Measurements from ENCODE around the gene AKR7A3. TPM values are rescaled to one million over a fixed set of nuclear protein-coding genes. Genes with fewer than 3 reads are reported as not detected.

AKR7A3 gene
- total RNA-seq, 1 experiment from 2014 or later, result 1.9 TPM

- ChIA-PET CTCF (interaction anchor here (0.7 kb wide), 1 partner anchor 47 kb away, joined by 6 read pairs; no protein-coding TSS in a partner anchor), POLR2A (ENCODE audit: low non-redundant PET) (no interaction called here)
- Histone ChIP-seq H3K4me3 (ENCODE audit: low read depth, low read length, poor library complexity, severe bottlenecking) (no peak overlapping the region), H3K4me1 (ENCODE audit: insufficient read depth, low read length, poor library complexity, severe bottlenecking) (peaks cover 18% of the 10 kb centered on the region), H3K27me3 (replicated peaks; ENCODE audit: insufficient read depth, low read depth, low read length, poor library complexity) (no peaks in the 10 kb centered on the region), H3K27ac (ENCODE audit: low read depth, low read length, poor library complexity, severe bottlenecking) (no peak overlapping the region), H3K36me3 (ENCODE audit: insufficient read depth, low read length, poor library complexity, severe bottlenecking) (peaks cover 60% of the 10 kb centered on the region), H3K9me3 (ENCODE audit: low read depth, low read length, poor library complexity, severe bottlenecking) (no peaks in the 10 kb centered on the region)
- no TSS peak for BruUV-seq (replicated peaks)
- intact Hi-C loops (cut with micrococcal nuclease; ENCODE audit: unreplicated experiment), result no loop called here
- TF ChIP-seq EZH2 (IDR thresholded peaks at IDR 0.05; ENCODE audit: borderline replicate concordance, low read depth, low read length, poor library complexity, severe bottlenecking) (no peak), CTCF (conservative IDR thresholded peaks at IDR 0.05; ENCODE audit: low read depth, low read length) (no peak)
- no peak for DNase-seq (ENCODE audit: low spot score)
Observed at GRCh38 chr1:19255288-19255687, 33.3 kb downstream of the AKR7A3 start.

- Histone ChIP-seq H3K9me3 (ENCODE audit: low read depth, low read length, poor library complexity, severe bottlenecking) (no peaks in the 10 kb centered on the region), H3K4me3 (ENCODE audit: low read depth, low read length, poor library complexity, severe bottlenecking) (no peak overlapping the region), H3K27ac (ENCODE audit: low read depth, low read length, poor library complexity, severe bottlenecking) (no peak overlapping the region), H3K36me3 (ENCODE audit: insufficient read depth, low read length, poor library complexity, severe bottlenecking) (peaks cover 54% of the 10 kb centered on the region), H3K4me1 (ENCODE audit: insufficient read depth, low read length, poor library complexity, severe bottlenecking) (peaks cover 25% of the 10 kb centered on the region), H3K27me3 (replicated peaks; ENCODE audit: insufficient read depth, low read depth, low read length, poor library complexity) (no peaks in the 10 kb centered on the region)
- POLR2A ChIA-PET (ENCODE audit: low non-redundant PET), result no interaction called here
- intact Hi-C loops (cut with micrococcal nuclease; ENCODE audit: unreplicated experiment), result no loop called here
- TF ChIP-seq EZH2 (IDR thresholded peaks at IDR 0.05; ENCODE audit: borderline replicate concordance, low read depth, low read length, poor library complexity, severe bottlenecking) (no peak), CTCF (conservative IDR thresholded peaks at IDR 0.05; ENCODE audit: low read depth, low read length) (no peak)
- DNase-seq (ENCODE audit: low spot score), result no peak
- CTCF ChIA-PET, result no interaction called here
- BruUV-seq (replicated peaks), result no TSS peak
Observed at GRCh38 chr1:19254416-19254815, 34.2 kb downstream of the AKR7A3 start.

GRCh38 chr1:19251305-19252196 is 37.0 kb downstream of the AKR7A3 start, which contains the start of the genes EMC1 and MRTO4:
Gene EMC1 (minus strand): TSS chr1:19251524. CDS start chr1:19251509, 15 bp downstream.
Gene MRTO4 (plus strand): TSS chr1:19251805. CDS start chr1:19251836, 31 bp downstream.
- BruUV-seq (replicated peaks), result no TSS peak
- Histone ChIP-seq H3K9me3 (ENCODE audit: low read depth, low read length, poor library complexity, severe bottlenecking) (no peaks in the 10 kb centered on the region), H3K27ac (ENCODE audit: low read depth, low read length, poor library complexity, severe bottlenecking) (peak within 1 kb of the TSS; percentile 99), H3K4me1 (ENCODE audit: insufficient read depth, low read length, poor library complexity, severe bottlenecking) (peaks cover 25% of the 10 kb centered on the region), H3K36me3 (ENCODE audit: insufficient read depth, low read length, poor library complexity, severe bottlenecking) (peaks cover 27% of the 10 kb centered on the region), H3K27me3 (replicated peaks; ENCODE audit: insufficient read depth, low read depth, low read length, poor library complexity) (no peaks in the 10 kb centered on the region), H3K4me3 (ENCODE audit: low read depth, low read length, poor library complexity, severe bottlenecking) (peak within 1 kb of the TSS; percentile 84)
- TF ChIP-seq CTCF (conservative IDR thresholded peaks at IDR 0.05; ENCODE audit: low read depth, low read length) (no peak), EZH2 (IDR thresholded peaks at IDR 0.05; ENCODE audit: borderline replicate concordance, low read depth, low read length, poor library complexity, severe bottlenecking) (no peak)
- POLR2A ChIA-PET (ENCODE audit: low non-redundant PET), result interaction anchor here (0.9 kb wide), 1 partner anchor 10 kb away, joined by 4 read pairs; no protein-coding TSS in a partner anchor
- DNase-seq (ENCODE audit: low spot score), result peak; percentile 94
- CTCF ChIA-PET, result interaction anchor here (0.7 kb wide), 1 partner anchor 402 kb away, joined by 3 read pairs; no protein-coding TSS in a partner anchor
- intact Hi-C loops (cut with micrococcal nuclease; ENCODE audit: unreplicated experiment), result loop anchor here (2.0 kb wide), 2 partner anchors 61 to 401 kb away; partner anchors contain the start of genes AKR7A2 and SLC66A1

All from A673 (cell line).